CD4-positive, alpha-beta T cell treated with Interferon alpha-2 for 1 hour (primary cell): ENCODE results near the gene TRUB1.
A peak's percentile ranks its signal among the peaks of the same experiment; 100 is the strongest.
"Not testable (repeated sequence)": the region's sequence is repeated elsewhere in the genome, so short reads cannot be mapped to it uniquely, and the experiment has no call there.

ENCODE experiments used
- DNase-seq, 2 donors: peaks; one replicate each; pipeline ENCODE4 v3.0.0-alpha.2; 2020 to 2022

Gene TRUB1

DNA sequence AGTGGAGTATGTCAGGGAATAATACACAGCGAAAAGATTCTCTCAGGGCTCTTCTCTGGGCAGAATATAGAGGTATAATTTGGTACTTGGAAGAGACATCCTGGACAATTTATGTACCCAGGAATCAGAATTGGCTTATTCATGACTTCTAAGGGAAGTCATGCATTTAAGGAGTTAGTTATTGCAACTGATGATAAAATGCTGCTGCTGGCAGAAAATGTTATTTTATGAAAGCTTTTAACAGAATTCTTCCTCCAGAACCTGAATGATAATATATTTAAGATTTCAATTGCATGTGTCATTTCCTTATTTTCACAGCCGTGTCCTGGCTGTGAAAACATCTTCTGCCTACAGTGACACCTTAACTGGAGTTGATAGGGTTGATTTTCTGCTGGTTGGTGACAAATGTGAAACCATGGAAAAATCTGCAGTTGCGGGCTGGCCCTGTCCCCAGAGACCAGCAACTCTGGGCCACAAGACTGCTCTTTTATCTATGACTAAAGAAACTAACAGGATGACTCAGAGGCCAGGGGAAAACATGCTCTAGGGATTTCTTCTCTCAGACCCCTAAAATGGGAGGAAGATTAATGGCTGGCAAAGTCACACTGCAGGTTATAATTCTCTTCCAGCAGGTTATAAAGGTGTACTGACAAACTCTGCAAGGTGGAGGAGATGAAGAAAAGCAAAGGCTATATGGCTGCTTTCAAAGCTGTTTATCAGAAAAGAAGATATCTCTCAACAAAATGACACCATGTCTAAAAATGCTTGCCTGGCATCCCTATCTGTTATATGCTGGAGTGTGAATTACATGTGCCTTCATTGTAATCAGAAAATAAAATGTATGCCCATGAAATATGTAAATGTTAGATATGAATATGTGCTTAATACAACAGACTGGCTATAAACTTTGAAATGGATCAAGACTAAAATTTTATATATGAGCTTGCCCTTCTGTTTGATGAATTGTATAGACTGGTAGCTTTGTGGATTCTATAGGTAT is 12.1 kb upstream of the TRUB1 start:
- DNase-seq, result no peak

DNA sequence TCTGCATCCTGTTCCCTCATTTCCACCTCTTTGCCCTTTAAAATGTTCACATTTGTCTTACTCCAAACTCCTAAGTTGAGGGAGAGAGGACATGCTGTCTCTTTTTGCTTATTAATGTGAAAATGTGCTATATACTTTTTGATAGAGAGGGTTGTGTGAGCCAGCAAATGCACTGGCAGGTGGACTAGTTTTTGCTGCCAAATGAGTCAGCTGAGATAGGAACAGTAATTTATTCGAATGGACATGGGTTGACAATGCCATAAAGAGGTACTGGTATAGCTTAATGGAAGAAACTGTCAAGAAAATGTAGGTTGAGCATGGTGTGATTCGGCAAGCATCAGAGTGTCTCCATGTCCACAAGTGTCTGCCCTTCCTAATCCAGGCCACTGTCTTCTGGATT is 9.2 kb upstream of the TRUB1 start:
- no peak for DNase-seq

DNA sequence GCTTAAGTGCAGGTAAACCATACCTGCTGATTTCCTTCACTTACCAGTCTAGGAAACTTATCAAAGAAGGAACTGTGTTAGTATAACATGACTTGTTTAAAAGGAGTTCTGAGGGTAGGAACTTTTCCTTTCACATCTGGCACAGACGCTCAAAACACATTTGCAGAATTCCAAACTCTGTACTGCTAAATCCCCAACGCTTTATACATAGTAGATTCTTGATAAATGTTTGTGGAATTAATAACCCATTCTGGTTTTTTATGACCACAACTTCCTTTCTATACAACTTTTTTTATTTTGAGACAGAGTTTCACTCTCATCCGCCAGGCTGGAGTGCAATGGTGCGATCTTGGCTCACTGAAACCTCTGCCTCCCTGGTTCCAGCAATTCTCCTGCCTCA is 7.7 kb upstream of the TRUB1 start:
- no peak for DNase-seq

DNA sequence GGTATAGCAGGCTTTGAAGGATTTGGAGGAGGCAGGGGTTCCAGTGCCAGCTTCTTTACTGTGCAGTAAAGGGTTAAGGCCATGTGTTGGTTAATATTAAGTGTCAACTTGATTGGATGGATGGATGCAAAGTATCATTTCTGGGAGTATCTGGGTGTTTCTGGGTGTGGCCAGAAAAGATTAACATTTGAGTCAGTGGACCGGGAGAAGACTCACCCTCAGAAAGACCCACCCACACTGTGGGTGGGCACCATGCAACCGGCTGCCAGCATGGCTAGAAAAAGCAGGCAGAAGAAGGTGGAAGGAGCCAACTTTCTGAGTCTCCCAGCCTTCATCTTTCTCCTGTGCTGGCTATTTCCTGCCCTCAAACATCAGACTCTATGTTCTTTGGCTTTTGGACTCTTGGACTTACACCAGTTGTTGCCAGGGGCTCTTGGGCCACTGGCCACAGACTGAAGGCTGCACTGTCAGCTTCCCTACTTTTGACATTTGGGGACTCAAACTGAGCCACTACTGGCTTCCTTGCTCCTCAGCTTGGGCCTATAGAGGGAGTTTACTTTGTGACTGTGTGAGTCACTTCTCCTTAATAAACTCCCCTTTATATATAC is 6.8 kb upstream of the TRUB1 start:
- DNase-seq, result no peak

DNA sequence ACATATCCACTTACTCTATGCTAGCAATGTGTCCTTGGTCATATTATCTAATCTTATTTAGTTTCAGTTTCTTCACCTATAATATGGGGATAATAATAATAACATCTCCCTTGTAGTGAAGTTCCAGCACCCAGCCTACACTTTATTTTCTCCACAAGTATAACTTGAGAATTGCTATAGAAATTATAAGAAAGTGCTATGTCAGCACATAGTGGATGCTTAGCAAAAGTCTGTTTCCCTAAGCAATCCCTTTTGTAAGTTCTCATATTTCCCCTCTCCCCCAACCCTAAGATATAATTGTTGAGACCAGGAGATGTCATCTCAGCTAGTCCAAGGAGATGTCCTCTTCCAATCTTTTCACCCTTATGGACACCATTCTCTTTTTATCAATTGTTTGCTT is 5.8 kb upstream of the TRUB1 start:
- no peak for DNase-seq

DNA sequence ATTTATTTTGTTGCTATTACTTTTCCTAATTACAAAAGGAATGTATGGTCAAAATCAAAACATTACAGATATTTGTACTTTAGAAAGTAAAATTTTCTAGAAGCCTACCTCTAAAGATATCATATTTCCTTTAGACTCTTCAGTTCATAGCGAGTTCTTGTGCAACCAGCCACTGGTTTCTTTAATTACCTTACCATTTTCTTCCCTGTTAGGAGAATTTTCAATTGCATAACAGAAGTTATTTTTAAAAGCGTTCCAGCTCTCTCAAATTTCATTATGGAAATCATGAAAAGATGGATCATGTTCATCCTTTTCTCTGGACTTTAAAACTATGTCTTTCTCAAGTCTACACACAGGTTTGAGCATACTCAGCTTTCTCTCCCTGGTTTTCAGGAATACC is 5.0 kb upstream of the TRUB1 start:
- no peak for DNase-seq

DNA sequence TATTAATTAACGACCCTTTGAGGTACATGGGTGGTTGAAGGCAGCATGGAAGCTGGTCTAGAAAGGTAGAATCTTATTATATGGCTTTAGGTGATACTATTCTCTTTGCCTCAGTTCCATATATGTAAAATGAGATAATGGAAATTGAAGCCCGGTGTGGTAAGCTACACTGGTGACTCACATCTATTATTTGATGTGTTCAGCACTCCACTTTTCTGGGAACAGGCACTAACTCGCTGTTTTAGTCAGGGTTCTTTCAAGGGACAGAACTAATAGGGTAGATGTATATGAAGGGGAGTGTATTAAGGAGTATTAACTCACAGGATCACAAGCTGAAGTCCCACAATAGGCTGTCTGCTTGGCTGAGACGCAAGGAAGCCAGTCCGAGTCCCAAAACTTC is 4.4 kb upstream of the TRUB1 start:
- no peak for DNase-seq

DNA sequence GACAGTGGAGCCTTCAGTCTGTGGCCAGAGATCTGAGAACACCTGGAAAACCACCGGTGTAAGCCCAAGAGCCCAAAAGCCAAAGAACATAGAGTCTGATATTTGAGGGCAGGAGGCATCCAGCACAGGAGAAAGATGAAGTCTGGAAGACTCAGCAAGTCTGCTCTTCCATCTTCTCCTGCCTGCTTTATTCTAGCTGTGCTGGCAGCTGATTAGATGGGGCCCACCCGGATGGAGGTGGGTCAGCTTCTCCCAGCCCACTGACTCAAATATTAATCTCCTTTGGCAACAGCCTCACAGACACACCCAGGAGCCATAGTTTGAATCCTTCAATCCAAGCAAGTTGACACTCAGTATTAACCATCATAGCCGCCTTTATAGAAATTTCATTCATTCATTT is 4.0 kb upstream of the TRUB1 start:
- not testable (repeated sequence) for DNase-seq

DNA sequence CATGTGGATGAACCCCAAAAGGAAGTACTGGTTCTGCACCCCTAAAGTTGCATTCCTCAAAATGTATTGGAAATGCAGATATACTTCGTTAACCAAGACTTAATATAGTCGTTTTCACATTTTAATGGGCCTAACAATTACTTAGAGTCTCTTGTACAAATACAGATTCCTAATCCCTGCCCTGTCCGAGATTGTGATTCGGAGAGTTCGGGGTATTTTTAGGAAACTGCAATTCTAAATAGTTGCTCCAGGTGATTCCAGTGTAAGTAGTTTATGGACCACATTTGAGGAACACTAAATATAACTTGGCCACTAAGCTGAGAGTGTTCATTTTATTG is 830 bp downstream of the TRUB1 start:
- DNase-seq, result no peak

DNA sequence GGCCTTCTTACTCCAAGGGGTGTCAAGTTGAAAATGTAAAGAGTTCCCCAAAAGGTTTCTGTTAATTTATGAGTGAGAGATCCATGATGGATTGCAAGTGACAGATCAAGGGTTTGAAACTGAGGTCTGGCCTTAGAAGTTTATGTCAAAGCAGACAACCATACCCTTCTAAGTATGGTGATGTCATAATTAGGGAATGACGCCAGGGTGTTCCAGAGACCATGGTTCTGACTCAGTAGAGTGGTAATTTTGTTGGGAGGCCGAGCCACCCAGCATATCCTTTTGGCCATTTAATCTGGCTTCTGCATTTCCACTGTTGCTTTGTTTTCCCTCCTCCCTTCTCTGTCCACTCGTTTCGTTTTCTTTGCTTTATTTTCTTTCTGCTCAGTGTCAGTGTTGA is 2.7 kb downstream of the TRUB1 start:
- DNase-seq, result no peak

DNA sequence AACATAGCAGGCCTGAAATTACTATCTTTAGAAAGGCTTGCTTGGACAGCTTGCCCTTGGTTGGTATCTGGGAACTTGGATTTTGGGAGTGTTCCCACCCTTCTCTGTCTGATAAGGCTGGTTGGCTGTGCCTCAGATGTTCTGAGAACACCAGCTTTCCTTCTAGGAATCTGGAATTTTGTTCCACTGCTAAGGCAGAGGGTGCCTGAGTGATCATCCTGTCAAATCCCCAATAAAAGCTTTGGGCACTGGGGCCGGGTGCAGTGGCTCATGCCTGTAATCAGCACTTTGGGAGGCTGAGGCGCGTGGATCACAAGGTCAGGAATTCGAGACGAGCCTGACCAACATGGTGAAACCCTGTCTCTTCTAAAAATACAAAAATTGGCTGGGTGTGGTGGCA is 5.0 kb downstream of the TRUB1 start:
- no peak for DNase-seq

DNA sequence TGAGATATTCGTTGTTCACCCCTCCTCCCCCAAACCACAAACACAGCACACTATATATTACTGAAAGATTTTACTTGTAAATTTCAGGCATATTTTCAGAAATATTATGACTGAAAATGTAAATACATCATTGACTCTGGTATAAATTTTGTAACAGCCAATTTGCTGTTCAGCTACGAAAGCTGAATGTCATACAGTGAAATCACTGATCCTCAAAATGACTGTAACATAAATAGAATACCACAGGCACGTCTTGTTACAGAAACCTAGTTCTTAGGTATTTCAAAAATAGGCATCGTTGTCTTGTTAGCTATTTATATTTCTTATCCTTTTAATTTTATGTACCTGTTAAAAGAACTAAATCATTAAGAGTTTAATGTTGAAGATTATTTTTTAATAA is 15.1 kb downstream of the TRUB1 start:
- no peak for DNase-seq

DNA sequence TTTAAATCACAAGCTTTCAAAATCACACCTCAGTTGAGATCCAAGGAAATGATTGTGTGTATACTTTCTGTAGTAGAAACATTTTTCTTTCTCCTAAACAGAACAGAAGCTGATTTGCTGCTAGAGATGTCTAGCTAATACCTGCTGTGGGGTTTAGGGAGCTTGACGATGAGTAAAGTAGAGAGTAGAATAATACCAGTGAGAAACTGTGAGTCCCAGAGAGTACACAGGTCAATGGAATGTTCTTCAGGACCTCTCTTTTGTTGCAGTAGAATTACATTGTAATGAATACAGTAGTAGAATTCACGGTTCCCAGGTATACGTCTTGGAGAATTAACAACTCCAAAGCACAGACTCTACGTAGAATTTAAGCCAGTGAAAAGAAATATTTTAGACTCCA is 18.0 kb downstream of the TRUB1 start:
- no peak for DNase-seq

DNA sequence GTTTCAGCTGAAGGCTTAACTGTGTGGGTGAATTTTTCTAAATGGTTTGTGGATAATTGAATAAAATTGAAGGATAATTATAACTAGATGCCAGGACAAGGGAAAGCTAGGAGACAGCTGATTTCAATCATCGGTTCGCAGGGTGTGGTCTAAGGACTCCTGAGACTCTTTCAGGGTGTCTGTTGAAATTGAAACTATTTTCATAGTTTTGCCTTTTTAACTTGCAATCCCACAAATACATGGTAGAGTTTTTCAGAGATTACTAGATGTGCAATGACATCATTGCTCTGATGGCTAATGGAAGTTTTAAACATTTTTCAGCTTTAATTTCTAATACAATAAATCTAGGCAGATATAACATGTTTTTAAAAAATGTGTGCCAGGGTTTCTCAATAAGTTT is 18.5 kb downstream of the TRUB1 start:
- DNase-seq, result no peak

DNA sequence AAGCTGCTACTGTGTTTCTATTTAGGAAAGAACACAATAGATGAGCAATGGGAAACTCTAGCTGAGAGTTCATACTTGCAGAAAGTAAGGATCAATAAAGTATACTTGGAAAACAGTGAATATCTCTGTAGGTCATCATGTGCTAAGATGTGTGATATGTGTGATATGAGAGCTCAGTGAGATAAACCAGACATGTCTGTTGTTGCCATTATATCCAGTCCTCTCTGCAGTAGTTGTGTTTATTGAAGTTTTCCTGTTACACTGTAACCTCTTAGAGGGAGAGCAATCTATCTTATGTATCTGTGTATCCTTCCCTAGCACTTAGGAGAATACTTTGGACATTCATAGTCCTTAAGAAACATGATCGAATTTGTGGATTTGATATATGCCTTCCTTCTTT is 19.1 kb downstream of the TRUB1 start:
- no peak for DNase-seq

DNA sequence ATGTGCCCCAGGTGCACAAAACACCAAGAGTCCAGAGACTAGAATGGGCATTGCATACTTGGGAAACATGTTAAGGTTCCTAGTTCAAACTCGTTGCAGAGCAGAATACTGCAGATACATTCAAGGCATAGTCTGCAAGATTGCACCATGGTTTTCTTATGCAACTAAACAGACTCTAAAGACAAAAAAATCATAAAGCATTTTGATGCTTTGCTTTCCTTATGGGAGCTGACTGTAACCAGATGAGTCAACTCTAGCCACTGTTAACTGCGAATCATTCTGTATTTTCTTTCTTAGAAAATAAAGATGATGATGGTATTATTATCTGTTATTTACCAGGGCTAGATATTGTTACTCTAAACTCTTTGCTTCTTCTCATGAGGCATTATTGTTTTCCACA is 19.7 kb downstream of the TRUB1 start:
- DNase-seq, result no peak

DNA sequence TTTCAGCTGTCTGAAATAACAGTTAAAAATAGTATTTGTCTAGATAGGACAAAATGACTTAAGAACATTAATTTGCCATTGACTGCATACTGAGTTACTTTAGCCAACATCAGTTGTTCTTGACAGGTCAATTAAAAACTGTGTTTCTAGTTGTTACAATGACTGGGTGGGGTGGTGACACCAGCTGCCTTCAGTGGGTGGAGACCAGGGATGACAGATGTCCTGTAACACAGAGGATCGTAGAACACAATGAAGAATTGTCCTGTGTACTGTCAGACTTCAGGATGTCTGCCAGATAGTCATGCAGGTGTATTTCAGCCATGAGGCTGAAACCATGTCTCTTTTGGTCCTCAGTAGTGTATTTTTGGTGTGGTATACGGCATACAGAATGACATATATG is 24.4 kb downstream of the TRUB1 start:
- DNase-seq, result no peak

DNA sequence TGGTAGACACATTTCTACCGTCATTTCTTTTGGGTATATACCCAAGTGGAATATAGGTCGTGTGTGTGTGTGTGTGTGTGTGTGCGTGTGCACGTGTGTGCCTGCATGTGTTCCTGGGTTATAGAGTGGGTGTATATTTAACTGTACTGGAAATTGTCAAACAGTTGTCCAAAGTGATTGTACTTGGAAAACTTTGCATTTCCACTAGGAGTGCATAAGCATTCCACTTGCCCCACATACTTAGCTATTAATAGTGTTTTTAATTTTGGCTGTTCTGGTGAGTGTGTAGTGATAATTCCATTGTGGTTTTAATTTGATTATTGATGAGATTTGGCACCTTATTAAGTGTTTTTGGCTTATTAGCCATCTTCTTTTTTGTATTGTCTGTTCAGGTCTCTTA is 25.9 kb downstream of the TRUB1 start:
- DNase-seq, result no peak

DNA sequence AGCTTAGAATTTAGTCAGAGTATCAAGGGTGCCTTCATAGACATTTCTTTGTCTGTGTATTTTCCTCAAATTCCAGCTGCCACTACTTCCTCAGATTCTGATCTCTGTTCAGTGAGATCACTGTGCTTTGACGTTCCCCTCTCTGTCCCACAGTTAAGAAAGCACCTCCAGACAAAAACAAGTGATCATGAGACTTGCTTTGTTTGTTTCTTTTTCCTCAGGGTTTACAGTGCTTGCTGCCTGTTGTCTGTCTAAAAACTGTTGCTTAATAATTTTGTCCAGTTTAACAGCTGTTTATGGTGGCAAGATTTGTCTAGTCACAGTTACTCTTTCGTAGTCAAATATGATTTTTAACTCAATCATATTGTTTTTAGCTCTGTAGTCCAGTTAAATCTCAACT is 29.1 kb downstream of the TRUB1 start:
- DNase-seq, result no peak

DNA sequence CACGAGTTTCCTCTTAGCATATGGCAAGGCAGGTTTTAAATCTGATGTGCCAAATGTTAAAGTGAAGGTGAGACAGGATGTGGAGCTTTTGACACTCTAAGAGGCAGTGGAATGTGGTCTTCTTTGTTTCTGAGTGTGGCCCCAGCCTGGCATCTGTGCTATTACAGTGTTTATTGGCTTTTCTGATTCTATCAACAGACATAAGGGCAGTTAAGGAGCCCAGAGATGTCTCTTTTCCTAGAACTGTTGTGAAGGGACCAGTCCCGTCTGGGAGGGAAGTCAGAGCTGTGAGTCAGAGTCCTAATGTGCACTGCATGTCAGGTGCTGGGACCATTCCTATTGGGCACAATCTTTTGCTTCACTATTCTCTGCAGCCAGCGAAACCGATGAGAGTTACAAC is 32.5 kb downstream of the TRUB1 start:
- DNase-seq, result peak in 1 of 2 donors; percentile 1

DNA sequence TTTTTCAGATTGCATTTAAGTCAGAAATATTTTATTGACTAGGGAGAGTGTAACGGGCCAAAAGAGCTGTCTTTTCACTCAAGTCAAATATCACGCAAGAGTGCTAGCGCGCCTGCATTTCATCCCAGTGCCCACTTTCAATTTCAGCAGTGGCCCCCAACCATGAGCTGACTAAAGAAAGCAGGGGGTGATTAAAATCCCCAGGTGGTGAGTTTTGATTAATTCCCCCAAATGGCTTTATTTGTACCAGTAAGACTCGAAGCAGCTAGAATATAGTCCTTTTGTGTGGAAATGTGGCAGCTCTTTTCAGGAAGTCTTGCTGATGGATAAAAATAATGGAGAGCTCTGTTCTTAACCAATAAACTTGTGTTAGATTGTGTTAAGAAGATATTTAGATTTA is 35.3 kb downstream of the TRUB1 start:
- DNase-seq, result no peak

DNA sequence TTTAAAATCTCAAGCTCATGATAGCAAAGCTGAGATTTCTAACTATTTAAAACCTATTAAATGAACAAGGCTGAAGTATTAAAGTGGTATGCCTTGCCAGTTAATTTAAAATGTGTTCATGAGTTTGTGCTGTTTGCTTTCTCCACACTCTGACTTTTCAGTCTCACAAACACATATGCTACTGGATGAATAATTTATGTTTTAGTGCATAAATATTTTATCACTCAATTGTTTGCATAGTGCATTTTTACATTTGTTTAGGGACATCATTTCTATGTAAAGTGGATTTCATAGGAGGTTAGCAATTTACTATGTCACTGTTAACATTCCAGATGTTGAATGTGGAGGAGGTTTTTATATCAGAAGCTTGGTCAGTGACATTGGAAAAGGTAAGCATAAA is 36.0 kb downstream of the TRUB1 start:
- DNase-seq, result no peak

DNA sequence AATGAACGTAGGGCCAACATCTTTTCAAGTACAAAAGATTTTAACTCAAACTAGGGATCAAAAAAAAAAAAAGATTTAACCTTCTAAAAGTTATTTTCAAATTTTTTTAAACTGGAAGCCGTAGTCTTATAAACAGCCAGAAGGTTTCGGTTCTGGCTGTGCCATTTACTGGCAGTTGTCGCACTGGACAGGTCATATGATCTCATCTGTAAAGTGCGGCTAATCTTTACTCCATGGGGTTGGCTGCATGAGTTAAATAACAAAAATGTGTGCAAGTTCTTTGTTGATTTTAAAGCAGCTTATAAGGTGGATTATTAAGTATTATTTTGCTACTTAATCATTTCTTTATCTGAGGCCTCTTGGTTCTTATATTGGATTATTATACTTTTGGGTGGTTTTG is 36.6 kb downstream of the TRUB1 start:
- DNase-seq, result no peak

DNA sequence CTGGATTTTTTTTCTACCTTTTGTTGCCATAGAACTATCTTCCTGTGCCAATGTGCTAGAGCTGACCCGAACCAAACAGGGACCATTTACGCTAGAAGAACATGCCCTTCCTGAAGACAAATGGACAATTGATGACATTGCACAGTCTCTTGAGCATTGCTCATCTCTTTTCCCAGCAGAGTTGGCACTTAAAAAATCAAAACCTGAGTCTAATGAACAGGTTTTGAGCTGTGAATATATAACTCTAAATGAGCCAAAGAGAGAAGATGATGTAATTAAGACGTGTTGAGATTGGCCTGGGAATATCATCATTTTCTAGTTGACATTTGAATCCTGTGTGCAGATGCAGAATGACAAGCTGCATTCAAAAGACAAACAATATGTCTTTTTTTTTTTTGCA is 37.1 kb downstream of the TRUB1 start:
- no peak for DNase-seq

DNA sequence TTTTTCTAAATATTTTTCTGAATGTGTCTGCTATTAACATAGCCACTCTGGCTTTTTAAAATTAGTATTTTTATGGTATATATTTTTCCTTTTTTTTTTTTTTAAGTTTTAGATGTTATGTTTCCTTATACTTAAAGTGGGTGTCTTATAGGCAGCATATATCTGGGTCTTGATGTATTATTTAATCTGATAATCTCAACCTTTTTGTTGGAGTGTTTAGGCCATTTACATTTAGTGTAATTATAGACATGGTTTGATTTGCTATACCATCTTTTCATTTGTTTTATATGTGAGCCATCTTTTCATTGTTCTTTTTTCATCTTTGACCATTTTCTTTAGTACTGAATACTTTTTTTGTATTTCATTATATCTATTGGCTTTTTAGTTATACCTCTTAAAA is 45.0 kb downstream of the TRUB1 start:
- no peak for DNase-seq
